ENCODE results near the gene RXRG. TPM values are rescaled to one million over a fixed set of nuclear protein-coding genes. Genes with fewer than 3 reads are reported as not detected.

The RXRG gene
- total and polyA plus RNA-seq, 2 of the 8 experiments (the other 6 are each of a cell fraction or from before 2014, with no cell fraction given): not detected

DNA sequence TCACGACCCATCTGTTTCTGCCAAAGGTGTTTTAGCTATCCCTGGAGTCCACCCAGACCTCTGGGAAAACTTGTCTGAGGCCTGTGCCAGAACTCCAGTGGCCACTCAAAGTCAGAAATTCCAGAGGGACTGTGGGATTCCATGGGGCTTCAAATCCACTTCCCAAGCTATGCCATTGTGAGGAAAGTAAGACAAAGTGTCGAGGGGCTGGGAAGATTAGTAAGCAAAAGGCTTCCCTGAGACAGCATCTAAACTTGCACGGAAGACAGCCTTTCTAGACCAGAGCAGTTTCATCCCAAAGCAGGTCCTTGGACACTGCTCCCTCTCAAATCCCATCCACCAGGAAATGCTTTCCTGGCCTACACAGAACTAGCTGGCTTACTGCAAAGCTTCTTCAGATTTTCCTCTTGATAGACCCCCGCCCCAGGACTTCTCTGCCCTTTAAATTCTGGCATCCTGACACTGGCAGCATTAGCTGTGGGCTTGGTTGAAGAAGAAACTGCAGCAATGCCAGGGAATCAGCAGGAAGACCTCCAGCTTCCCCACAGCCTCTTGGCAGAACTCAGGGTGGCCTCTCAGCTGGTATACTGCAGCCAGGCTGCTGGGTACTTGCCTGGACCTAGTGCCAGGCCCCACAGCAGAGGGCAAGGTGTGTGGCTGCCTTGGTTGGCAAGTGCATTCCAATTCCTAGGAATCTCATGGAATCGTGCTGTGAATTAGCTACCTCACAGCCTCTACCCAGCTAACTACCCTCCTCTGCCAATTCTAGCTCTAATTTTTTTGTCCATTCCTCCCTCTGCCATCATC lies 61.1 kb downstream of the RXRG start:
- Histone ChIP-seq H2BK120ac (replicated peaks; ENCODE audit: low read depth, low read length) (no peak overlapping the region), H3K18ac (ENCODE audit: extremely low read depth, low read length) (no peak overlapping the region), H3K14ac (ENCODE audit: insufficient read length) (no peak overlapping the region), H2BK5ac (ENCODE audit: low read depth, low read length) (no peak overlapping the region; the same call in 1 of the 2 replicates), H3K27ac (ENCODE audit: low read depth, low read length) (no peak overlapping the region), H2AK5ac (ENCODE audit: low read depth, low read length) (no peak overlapping the region), H3K4me2 (ENCODE audit: insufficient read depth in 1 of 2, low read depth in 2 of 2, low read length in 2 of 2) (no peak overlapping the region), H3K79me2 (ENCODE audit: control insufficient read depth in 1 of 2, insufficient read depth in 2 of 2, low read length in 2 of 2) (no peaks in the 10 kb centered on the region), H3K56ac (replicated peaks; ENCODE audit: insufficient read length, low read depth, low read length) (no peak overlapping the region), H4K5ac (ENCODE audit: insufficient read length, low read depth, low read length) (no peak overlapping the region), H3K36me3 (ENCODE audit: control insufficient read depth in 2 of 4, insufficient read depth in 4 of 4, low read length in 3 of 4) (no peaks in the 10 kb centered on the region), H4K8ac (ENCODE audit: extremely low read depth, insufficient read depth, low read length) (no peak overlapping the region), H3K9ac (replicated peaks in 1 of 4; ENCODE audit: extremely low read depth in 1 of 4, low read depth in 3 of 4, low read length in 3 of 4) (no peak overlapping the region), H3K9me3 (ENCODE audit: insufficient read depth in 2 of 2, low read depth in 1 of 2, low read length in 1 of 2) (no peaks in the 10 kb centered on the region), H3K79me1 (ENCODE audit: low read depth, low read length) (no peaks in the 10 kb centered on the region), H4K20me1 (replicated peaks in 1 of 2; ENCODE audit: control insufficient read depth in 1 of 2, insufficient read depth in 2 of 2, low read length in 2 of 2) (no peaks in the 10 kb centered on the region), H2BK20ac (ENCODE audit: low read length) (no peak overlapping the region), H4K91ac (replicated peaks; ENCODE audit: insufficient read length, low read length) (no peak overlapping the region), H3K4ac (replicated peaks; ENCODE audit: insufficient read length, low read depth, low read length) (no peak overlapping the region), H3K23me2 (ENCODE audit: low read depth, low read length) (no peaks in the 10 kb centered on the region), H2BK12ac (ENCODE audit: low read depth, low read length) (no peak overlapping the region), H3K27me3 (replicated peaks in 1 of 4; ENCODE audit: control insufficient read depth in 3 of 4, extremely low read depth in 1 of 4, insufficient read depth in 3 of 4, low read length in 3 of 4) (no peaks in the 10 kb centered on the region), H3K23ac (ENCODE audit: insufficient read length) (no peak overlapping the region), H3K4me3 (ENCODE audit: extremely low read depth in 1 of 4, insufficient read depth in 2 of 4, low read depth in 3 of 4, low read length in 4 of 4) (no peak overlapping the region), H2AFZ (ENCODE audit: low read length) (no peak overlapping the region), H3K4me1 (replicated peaks in 1 of 4; ENCODE audit: control insufficient read depth in 3 of 4, insufficient read depth in 4 of 4, low read length in 3 of 4) (peaks cover 0 to 2% (median under 1%) of the 10 kb centered on the region in 4 experiments; a peak in 2 of 7 replicates), H2BK15ac (ENCODE audit: low read length) (no peak overlapping the region)
- TF ChIP-seq RFX5 (IDR thresholded peaks at IDR 0.05; ENCODE audit: borderline replicate concordance, low read depth, low read length) (no peak), SRF (IDR thresholded peaks at IDR 0.05; ENCODE audit: low read depth, low read length) (no peak), JUN (IDR thresholded peaks at IDR 0.05; ENCODE audit: low read depth, low read length) (no peak), TBP (IDR thresholded peaks at IDR 0.05; ENCODE audit: low read depth, low read length) (no peak), CBX5 (IDR thresholded peaks at IDR 0.05; ENCODE audit: low read depth, low read length) (no peak), CREB1 (IDR thresholded peaks at IDR 0.05) (no peak), EZH2 (IDR thresholded peaks at IDR 0.05; ENCODE audit: low read depth, low read length, severe bottlenecking) (no peak)
- TF ChIP-seq, protein P1, sequence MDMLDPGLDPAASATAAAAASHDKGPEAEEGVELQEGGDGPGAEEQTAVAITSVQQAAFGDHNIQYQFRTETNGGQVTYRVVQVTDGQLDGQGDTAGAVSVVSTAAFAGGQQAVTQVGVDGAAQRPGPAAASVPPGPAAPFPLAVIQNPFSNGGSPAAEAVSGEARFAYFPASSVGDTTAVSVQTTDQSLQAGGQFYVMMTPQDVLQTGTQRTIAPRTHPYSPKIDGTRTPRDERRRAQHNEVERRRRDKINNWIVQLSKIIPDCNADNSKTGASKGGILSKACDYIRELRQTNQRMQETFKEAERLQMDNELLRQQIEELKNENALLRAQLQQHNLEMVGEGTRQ (IDR thresholded peaks at IDR 0.05; ENCODE audit: low read length): no peak
- 69% methylated on average over 5 of the region's 5 CpGs; no CpG with 5 or more reads in 1 of the 2 experiments for WGBS, 2 experiments (ENCODE audit: extremely low coverage in 1 of 2, insufficient coverage in 1 of 2, insufficient read length in 1 of 2, insufficient replicate concordance in 2 of 2, low coverage in 1 of 2, low lambda C conversion rate in 2 of 2, missing lambda C conversion rate in 1 of 2)
- no peak for DNase-seq (ENCODE audit: low read depth in 1 of 2, low spot score in 2 of 2)
- no peak for FAIRE-seq
- CTCF ChIA-PET (ENCODE audit: partially characterized antibody): interaction anchor here (0.6 to 4.9 kb wide), 8 partner anchors 10 to 218 kb away, joined by 3 to 41 read pairs (median 4); no protein-coding TSS in a partner anchor
- POLR2A ChIA-PET (ENCODE audit: partially characterized antibody): interaction anchor here (0.8 kb wide), 1 partner anchor 141 kb away, joined by 3 read pairs; no protein-coding TSS in a partner anchor
